ENCODE results near the gene ROBO1. TPM values are rescaled to one million over a fixed set of nuclear protein-coding genes. Genes with fewer than 3 reads are reported as not detected.

Gene ROBO1
- polyA plus RNA-seq, 1 donor (not counting 4 experiments of a cell fraction or from before 2014, with no cell fraction given) = 27.1 TPM

DNA sequence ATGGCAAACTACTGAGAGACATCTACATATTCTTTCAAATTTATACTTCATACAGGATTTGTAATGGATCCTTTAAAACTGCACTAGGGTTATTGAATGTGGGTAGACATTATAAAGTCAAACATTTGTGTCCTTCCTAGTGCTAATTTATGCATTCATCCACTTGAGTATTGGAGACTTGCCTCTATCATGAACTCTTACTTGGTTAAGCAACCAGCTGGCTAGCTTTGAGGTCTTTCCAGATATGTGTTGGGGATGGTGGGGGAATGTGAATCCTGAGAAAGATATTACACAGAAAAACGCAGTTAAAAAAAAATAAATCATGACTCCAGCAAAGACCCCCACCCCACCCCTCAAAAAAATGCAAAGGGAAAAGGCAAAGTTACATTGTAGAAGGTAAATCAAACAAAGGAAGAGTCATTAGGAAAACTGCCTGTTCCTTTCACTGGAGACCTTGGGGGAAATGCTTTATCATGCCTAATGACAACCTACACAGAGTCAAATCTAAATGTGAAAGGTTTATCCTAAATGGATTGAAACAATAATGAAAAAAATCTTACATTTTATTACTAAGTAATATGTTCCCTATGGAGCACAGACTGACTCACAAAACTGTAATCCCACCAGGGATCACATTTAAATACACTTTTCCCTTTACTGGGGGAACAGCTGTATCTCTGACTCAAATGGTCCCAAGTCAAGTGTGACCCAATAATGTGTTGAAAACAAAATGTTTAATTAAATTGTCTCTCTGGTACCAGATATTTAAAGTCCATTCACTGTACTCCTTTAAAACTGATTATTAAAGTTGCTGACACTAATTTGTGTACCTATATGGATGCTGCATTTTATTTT is 522.3 kb downstream of the ROBO1 start:
- no peaks in the 10 kb centered on the region for H3K9me1 ChIP-seq (ENCODE audit: control insufficient read depth, extremely low read depth, insufficient read depth, low read length)
- FAIRE-seq (no peak), DNase-seq (ENCODE audit: low read depth, low spot score) (no peak)
- no peak overlapping the region for H3K9ac ChIP-seq (ENCODE audit: control insufficient read depth, extremely low read depth, insufficient read depth, low read length)
- TF ChIP-seq, protein P1, sequence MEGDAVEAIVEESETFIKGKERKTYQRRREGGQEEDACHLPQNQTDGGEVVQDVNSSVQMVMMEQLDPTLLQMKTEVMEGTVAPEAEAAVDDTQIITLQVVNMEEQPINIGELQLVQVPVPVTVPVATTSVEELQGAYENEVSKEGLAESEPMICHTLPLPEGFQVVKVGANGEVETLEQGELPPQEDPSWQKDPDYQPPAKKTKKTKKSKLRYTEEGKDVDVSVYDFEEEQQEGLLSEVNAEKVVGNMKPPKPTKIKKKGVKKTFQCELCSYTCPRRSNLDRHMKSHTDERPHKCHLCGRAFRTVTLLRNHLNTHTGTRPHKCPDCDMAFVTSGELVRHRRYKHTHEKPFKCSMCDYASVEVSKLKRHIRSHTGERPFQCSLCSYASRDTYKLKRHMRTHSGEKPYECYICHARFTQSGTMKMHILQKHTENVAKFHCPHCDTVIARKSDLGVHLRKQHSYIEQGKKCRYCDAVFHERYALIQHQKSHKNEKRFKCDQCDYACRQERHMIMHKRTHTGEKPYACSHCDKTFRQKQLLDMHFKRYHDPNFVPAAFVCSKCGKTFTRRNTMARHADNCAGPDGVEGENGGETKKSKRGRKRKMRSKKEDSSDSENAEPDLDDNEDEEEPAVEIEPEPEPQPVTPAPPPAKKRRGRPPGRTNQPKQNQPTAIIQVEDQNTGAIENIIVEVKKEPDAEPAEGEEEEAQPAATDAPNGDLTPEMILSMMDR (optimal IDR thresholded peaks at IDR 0.05 in 1 of 3, IDR thresholded peaks at IDR 0.05 in 1 of 3, conservative IDR thresholded peaks at IDR 0.05 in 1 of 3; ENCODE audit: extremely low read depth in 1 of 3, insufficient read depth in 2 of 3, low read length in 3 of 3) = no peak
- TF ChIP-seq EZH2 (IDR thresholded peaks at IDR 0.05; ENCODE audit: low read length) = no peak
- H3K4me3 ChIP-seq (ENCODE audit: control insufficient read depth in 2 of 3, extremely low read depth in 1 of 3, insufficient read depth in 2 of 3, low read depth in 1 of 3, low read length in 3 of 3) = no peak overlapping the region
- no peaks in the 10 kb centered on the region for H3K36me3 ChIP-seq (ENCODE audit: control insufficient read depth in 2 of 2, extremely low read depth in 1 of 2, insufficient read depth in 2 of 2, low read length in 2 of 2)
- no peaks in the 10 kb centered on the region for H4K20me1 ChIP-seq (ENCODE audit: control insufficient read depth, extremely low read depth, insufficient read depth, low read length)
- H3K27me3 ChIP-seq (ENCODE audit: control insufficient read depth, extremely low read depth, insufficient read depth, low read length) = no peaks in the 10 kb centered on the region
- H3K4me2 ChIP-seq (ENCODE audit: control insufficient read depth, extremely low read depth, insufficient read depth, low read depth, low read length) = no peak overlapping the region
- H3K79me2 ChIP-seq (ENCODE audit: control insufficient read depth, insufficient read depth, low read length) = no peaks in the 10 kb centered on the region
- no peaks in the 10 kb centered on the region for H3K9me3 ChIP-seq (ENCODE audit: control insufficient read depth, low read depth, low read length)
- dilution Hi-C loops (cut with MboI; ENCODE audit: extremely low pct_ligation_motif_present, low sequenced_read_pairs) = no loop called here
- no peaks in the 10 kb centered on the region for H3K4me1 ChIP-seq (ENCODE audit: control insufficient read depth, extremely low read depth, insufficient read depth, low read length)
- H2AFZ ChIP-seq (ENCODE audit: control insufficient read depth, low read length) = no peak overlapping the region
- H3K27ac ChIP-seq (ENCODE audit: control insufficient read depth, insufficient read depth, low read length) = no peak overlapping the region

DNA sequence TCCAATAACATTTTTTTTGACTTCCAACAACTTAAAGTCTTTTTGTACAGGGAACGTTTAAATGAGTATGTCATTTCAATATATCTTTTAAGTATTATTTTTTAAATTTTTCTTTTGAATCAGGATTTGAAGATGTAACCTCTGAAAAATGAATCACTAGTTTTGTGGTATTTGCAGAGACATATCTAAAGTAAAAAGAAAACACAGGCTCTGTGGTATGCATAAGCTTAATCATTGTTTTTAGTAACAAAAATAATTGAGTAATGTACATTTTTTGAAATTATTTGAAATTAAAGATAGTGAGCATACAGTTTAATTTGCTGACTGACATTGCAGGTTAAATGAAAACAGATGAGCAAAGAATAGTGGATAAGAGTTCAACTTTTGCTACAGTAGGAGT is 531.3 kb downstream of the ROBO1 start:
- no peaks in the 10 kb centered on the region for H3K9me1 ChIP-seq (ENCODE audit: control insufficient read depth, extremely low read depth, insufficient read depth, low read length)
- no peaks in the 10 kb centered on the region for H3K9me3 ChIP-seq (ENCODE audit: control insufficient read depth, low read depth, low read length)
- H3K79me2 ChIP-seq (ENCODE audit: control insufficient read depth, insufficient read depth, low read length) = no peaks in the 10 kb centered on the region
- TF ChIP-seq, protein P1 (optimal IDR thresholded peaks at IDR 0.05 in 1 of 3, IDR thresholded peaks at IDR 0.05 in 1 of 3, conservative IDR thresholded peaks at IDR 0.05 in 1 of 3; ENCODE audit: extremely low read depth in 1 of 3, insufficient read depth in 2 of 3, low read length in 3 of 3) = no peak
- TF ChIP-seq EZH2 (IDR thresholded peaks at IDR 0.05; ENCODE audit: low read length) = no peak
- no peak overlapping the region for H3K9ac ChIP-seq (ENCODE audit: control insufficient read depth, extremely low read depth, insufficient read depth, low read length)
- H4K20me1 ChIP-seq (ENCODE audit: control insufficient read depth, extremely low read depth, insufficient read depth, low read length) = no peaks in the 10 kb centered on the region
- FAIRE-seq = no peak
- H3K4me1 ChIP-seq (ENCODE audit: control insufficient read depth, extremely low read depth, insufficient read depth, low read length) = no peaks in the 10 kb centered on the region
- H2AFZ ChIP-seq (ENCODE audit: control insufficient read depth, low read length) = no peak overlapping the region
- DNase-seq (ENCODE audit: low read depth, low spot score) = no peak
- no peak overlapping the region for H3K4me2 ChIP-seq (ENCODE audit: control insufficient read depth, extremely low read depth, insufficient read depth, low read depth, low read length)
- H3K4me3 ChIP-seq (ENCODE audit: control insufficient read depth in 2 of 3, extremely low read depth in 1 of 3, insufficient read depth in 2 of 3, low read depth in 1 of 3, low read length in 3 of 3) = no peak overlapping the region
- dilution Hi-C loops (cut with MboI; ENCODE audit: extremely low pct_ligation_motif_present, low sequenced_read_pairs) = no loop called here
- H3K36me3 ChIP-seq (ENCODE audit: control insufficient read depth in 2 of 2, extremely low read depth in 1 of 2, insufficient read depth in 2 of 2, low read length in 2 of 2) = no peaks in the 10 kb centered on the region
- no peak overlapping the region for H3K27ac ChIP-seq (ENCODE audit: control insufficient read depth, insufficient read depth, low read length)
- H3K27me3 ChIP-seq (ENCODE audit: control insufficient read depth, extremely low read depth, insufficient read depth, low read length) = no peaks in the 10 kb centered on the region
